ENCODE measurements around the gene PHKB. TPM values are rescaled to one million over a fixed set of nuclear protein-coding genes. Genes with fewer than 3 reads are reported as not detected.

PHKB gene
- total RNA-seq, 2 experiments from 2014 or later = 18.2 to 20.2 TPM

GRCh38 chr16:47481698-47482374 is 20.7 kb downstream of the PHKB start:
- no peak overlapping the region for H3K4me3 Mint-ChIP-seq
- H3K36me3 Mint-ChIP-seq = peaks cover 30% of the 10 kb centered on the region
- no peaks in the 10 kb centered on the region for H3K27me3 Mint-ChIP-seq
- no peak for DNase-seq
- H3K9me3 Mint-ChIP-seq = peaks cover 3% of the 10 kb centered on the region
- H3K27ac Mint-ChIP-seq = peak overlapping the region; percentile 56
- H3K4me1 Mint-ChIP-seq = peaks cover 27% of the 10 kb centered on the region

- H3K27me3 Mint-ChIP-seq = no peaks in the 10 kb centered on the region
- DNase-seq = no peak
- H3K36me3 Mint-ChIP-seq = peaks cover 45% of the 10 kb centered on the region
- no peak overlapping the region for H3K27ac Mint-ChIP-seq
- peaks cover 11% of the 10 kb centered on the region for H3K9me3 Mint-ChIP-seq
- H3K4me1 Mint-ChIP-seq = peaks cover 27% of the 10 kb centered on the region
- H3K4me3 Mint-ChIP-seq = no peak overlapping the region
Observed at GRCh38 chr16:47483616-47484015, 22.5 kb downstream of the PHKB start.

- DNase-seq = no peak
- Mint-ChIP-seq H3K4me1 (peaks cover 9% of the 10 kb centered on the region), H3K9me3 (peaks cover 32% of the 10 kb centered on the region)
Observed at GRCh38 chr16:47486856-47487255, 25.7 kb downstream of the PHKB start.

GRCh38 chr16:47488051-47488450 is 26.9 kb downstream of the PHKB start:
- no peaks in the 10 kb centered on the region for H3K27me3 Mint-ChIP-seq
- H3K36me3 Mint-ChIP-seq = peaks cover 63% of the 10 kb centered on the region
- peaks cover 15% of the 10 kb centered on the region for H3K4me1 Mint-ChIP-seq
- H3K27ac Mint-ChIP-seq = no peak overlapping the region
- peaks cover 35% of the 10 kb centered on the region for H3K9me3 Mint-ChIP-seq
- no peak for DNase-seq
- no peak overlapping the region for H3K4me3 Mint-ChIP-seq

More at GRCh38 chr16:47486856-47487255, 25.7 kb downstream of the PHKB start:
- Mint-ChIP-seq H3K4me3 (no peak overlapping the region), H3K27ac (no peak overlapping the region), H3K36me3 (peaks cover 56% of the 10 kb centered on the region), H3K27me3 (no peaks in the 10 kb centered on the region)

GRCh38 chr16:47490471-47490870 is 29.3 kb downstream of the PHKB start:
- Mint-ChIP-seq H3K27me3 (no peaks in the 10 kb centered on the region), H3K4me3 (no peak overlapping the region), H3K36me3 (peaks cover 62% of the 10 kb centered on the region), H3K27ac (no peak overlapping the region), H3K4me1 (peaks cover 15% of the 10 kb centered on the region), H3K9me3 (peaks cover 36% of the 10 kb centered on the region)
- no peak for DNase-seq

GRCh38 chr16:47492036-47492427 is 30.9 kb downstream of the PHKB start:
- DNase-seq = no peak
- H3K4me3 Mint-ChIP-seq = no peak overlapping the region
- peaks cover 32% of the 10 kb centered on the region for H3K9me3 Mint-ChIP-seq
- H3K4me1 Mint-ChIP-seq = peaks cover 17% of the 10 kb centered on the region
- H3K27ac Mint-ChIP-seq = peak overlapping the region; percentile 42
- H3K27me3 Mint-ChIP-seq = no peaks in the 10 kb centered on the region
- H3K36me3 Mint-ChIP-seq = peaks cover 53% of the 10 kb centered on the region

- Mint-ChIP-seq H3K27me3 (no peaks in the 10 kb centered on the region), H3K4me3 (no peak overlapping the region), H3K27ac (peak overlapping the region; percentile 72), H3K9me3 (peaks cover 32% of the 10 kb centered on the region), H3K4me1 (peaks cover 17% of the 10 kb centered on the region), H3K36me3 (peaks cover 49% of the 10 kb centered on the region)
- DNase-seq = no peak
Observed at GRCh38 chr16:47492428-47493377, 31.6 kb downstream of the PHKB start.

GRCh38 chr16:47493381-47494337 is 32.5 kb downstream of the PHKB start:
- no peaks in the 10 kb centered on the region for H3K27me3 Mint-ChIP-seq
- peaks cover 17% of the 10 kb centered on the region for H3K4me1 Mint-ChIP-seq
- peak overlapping the region; percentile 38 for H3K27ac Mint-ChIP-seq

GRCh38 chr16:47499080-47499699 is 38.1 kb downstream of the PHKB start:
- H3K27ac Mint-ChIP-seq = no peak overlapping the region
- DNase-seq = no peak
- peaks cover 2% of the 10 kb centered on the region for H3K4me1 Mint-ChIP-seq
- no peaks in the 10 kb centered on the region for H3K27me3 Mint-ChIP-seq
- H3K9me3 Mint-ChIP-seq = no peaks in the 10 kb centered on the region
- H3K4me3 Mint-ChIP-seq = no peak overlapping the region
- peaks cover 32% of the 10 kb centered on the region for H3K36me3 Mint-ChIP-seq

More at GRCh38 chr16:47493381-47494337, 32.5 kb downstream of the PHKB start:
- DNase-seq = no peak
- Mint-ChIP-seq H3K4me3 (no peak overlapping the region), H3K9me3 (peaks cover 25% of the 10 kb centered on the region), H3K36me3 (peaks cover 47% of the 10 kb centered on the region)

- DNase-seq = no peak
- H3K4me1 Mint-ChIP-seq = peaks cover 2% of the 10 kb centered on the region
- no peak overlapping the region for H3K4me3 Mint-ChIP-seq
- no peak overlapping the region for H3K27ac Mint-ChIP-seq
- no peaks in the 10 kb centered on the region for H3K9me3 Mint-ChIP-seq
- H3K27me3 Mint-ChIP-seq = no peaks in the 10 kb centered on the region
- H3K36me3 Mint-ChIP-seq = peaks cover 32% of the 10 kb centered on the region
Observed at GRCh38 chr16:47499700-47500264, 38.7 kb downstream of the PHKB start.

GRCh38 chr16:47503936-47504335 is 42.8 kb downstream of the PHKB start:
- no peaks in the 10 kb centered on the region for H3K4me1 Mint-ChIP-seq
- H3K36me3 Mint-ChIP-seq = peaks cover 31% of the 10 kb centered on the region
- no peaks in the 10 kb centered on the region for H3K27me3 Mint-ChIP-seq
- H3K4me3 Mint-ChIP-seq = no peak overlapping the region
- peaks cover 2% of the 10 kb centered on the region for H3K9me3 Mint-ChIP-seq
- H3K27ac Mint-ChIP-seq = no peak overlapping the region
- no peak for DNase-seq

- Mint-ChIP-seq H3K27me3 (no peaks in the 10 kb centered on the region), H3K36me3 (peaks cover 25% of the 10 kb centered on the region), H3K9me3 (peaks cover 2% of the 10 kb centered on the region), H3K4me3 (no peak overlapping the region), H3K27ac (no peak overlapping the region), H3K4me1 (no peaks in the 10 kb centered on the region)
- no peak for DNase-seq
Observed at GRCh38 chr16:47504599-47504998, 43.5 kb downstream of the PHKB start.

- no peak overlapping the region for H3K4me3 Mint-ChIP-seq
- no peaks in the 10 kb centered on the region for H3K27me3 Mint-ChIP-seq
- DNase-seq = no peak
Observed at GRCh38 chr16:47506800-47507199, 45.7 kb downstream of the PHKB start.

GRCh38 chr16:47507701-47508100 is 46.6 kb downstream of the PHKB start:
- Mint-ChIP-seq H3K9me3 (peaks cover 2% of the 10 kb centered on the region), H3K27me3 (no peaks in the 10 kb centered on the region), H3K36me3 (peaks cover 22% of the 10 kb centered on the region), H3K27ac (no peak overlapping the region), H3K4me3 (no peak overlapping the region), H3K4me1 (no peaks in the 10 kb centered on the region)
- DNase-seq = no peak

More at GRCh38 chr16:47506800-47507199, 45.7 kb downstream of the PHKB start:
- no peaks in the 10 kb centered on the region for H3K4me1 Mint-ChIP-seq
- peaks cover 2% of the 10 kb centered on the region for H3K9me3 Mint-ChIP-seq
- H3K36me3 Mint-ChIP-seq = peaks cover 23% of the 10 kb centered on the region
- no peak overlapping the region for H3K27ac Mint-ChIP-seq
